A549 (cell line): ENCODE measurements around the gene CD226.

ENCODE experiments used
- ESRRA ChIP-seq: fragments of 150-350 bp; IDR thresholded peaks from 2 replicates; pipeline ENCODE4 v1.6.1; 2014; ENCODE audit warnings: mild to moderate bottlenecking, low read length, borderline replicate concordance
- POLR2A ChIP-seq: IDR thresholded peaks from 2 replicates; pipeline ENCODE4 v1.6.1; 2012; ENCODE audit warnings: mild to moderate bottlenecking, low read length
- RAD21 ChIP-seq, 2 experiments: fragments of >200 bp in 1 of 2; sonication (Bioruptor Twin) in 1 of 2; formaldehyde crosslinking in 1 of 2; IDR thresholded peaks in 1 of 2; conservative IDR thresholded peaks in 1 of 2; 2 replicates in 1 of 2; 3 replicates in 1 of 2; pipeline ENCODE4 v1.6.1; 2012 to 2018; ENCODE audit warnings: inconsistent platforms in 1 of 2
- TP53 ChIP-seq: fragments of 250-450 bp; sonication (Bioruptor Pico); IDR thresholded peaks from 2 replicates; pipeline ENCODE4 v1.5.0; 2021; ENCODE audit warnings: mild to moderate bottlenecking, moderate library complexity
- TF ChIP-seq, protein P1 (sequence below): fragments of >200 bp; sonication (Bioruptor Twin); formaldehyde crosslinking; IDR thresholded peaks from 3 replicates; pipeline ENCODE4 v1.5.1; 2016
- TF ChIP-seq, protein P2 (sequence below): fragments of 200-600 bp; sonication (generic); IDR thresholded peaks from 2 replicates; pipeline ENCODE4 v1.6.1; 2016; ENCODE audit warnings: antibody characterized with exemption, mild to moderate bottlenecking, moderate library complexity

DNA sequence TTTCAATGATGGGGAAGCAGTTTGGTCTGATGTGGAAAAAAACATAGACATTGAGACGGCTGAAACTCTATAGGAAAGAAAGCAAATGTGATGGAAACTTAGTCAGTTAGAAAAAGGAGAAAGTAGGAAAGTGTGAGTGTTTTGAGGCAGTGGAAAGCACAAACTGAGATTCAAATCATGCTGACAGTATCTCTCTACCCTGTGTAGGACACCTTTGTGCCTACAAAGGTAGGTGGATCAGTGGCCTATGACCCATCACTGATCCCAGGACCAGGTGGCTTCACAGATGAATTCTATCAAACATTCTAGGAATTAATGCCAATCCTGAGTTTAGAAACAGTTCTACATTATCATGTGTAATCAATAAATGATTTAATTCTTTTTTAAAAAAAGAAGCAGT is 57.1 kb downstream of the CD226 start:
- TF ChIP-seq POLR2A, result no peak
- TF ChIP-seq, protein P1, sequence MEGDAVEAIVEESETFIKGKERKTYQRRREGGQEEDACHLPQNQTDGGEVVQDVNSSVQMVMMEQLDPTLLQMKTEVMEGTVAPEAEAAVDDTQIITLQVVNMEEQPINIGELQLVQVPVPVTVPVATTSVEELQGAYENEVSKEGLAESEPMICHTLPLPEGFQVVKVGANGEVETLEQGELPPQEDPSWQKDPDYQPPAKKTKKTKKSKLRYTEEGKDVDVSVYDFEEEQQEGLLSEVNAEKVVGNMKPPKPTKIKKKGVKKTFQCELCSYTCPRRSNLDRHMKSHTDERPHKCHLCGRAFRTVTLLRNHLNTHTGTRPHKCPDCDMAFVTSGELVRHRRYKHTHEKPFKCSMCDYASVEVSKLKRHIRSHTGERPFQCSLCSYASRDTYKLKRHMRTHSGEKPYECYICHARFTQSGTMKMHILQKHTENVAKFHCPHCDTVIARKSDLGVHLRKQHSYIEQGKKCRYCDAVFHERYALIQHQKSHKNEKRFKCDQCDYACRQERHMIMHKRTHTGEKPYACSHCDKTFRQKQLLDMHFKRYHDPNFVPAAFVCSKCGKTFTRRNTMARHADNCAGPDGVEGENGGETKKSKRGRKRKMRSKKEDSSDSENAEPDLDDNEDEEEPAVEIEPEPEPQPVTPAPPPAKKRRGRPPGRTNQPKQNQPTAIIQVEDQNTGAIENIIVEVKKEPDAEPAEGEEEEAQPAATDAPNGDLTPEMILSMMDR, result no peak
- no peak for TF ChIP-seq TP53 (CRISPR knock-in tag)
- TF ChIP-seq ESRRA, result no peak
- no peak for TF ChIP-seq RAD21 (conservative IDR thresholded peaks at IDR 0.05 in 1 of 2, IDR thresholded peaks at IDR 0.05 in 1 of 2)
- TF ChIP-seq, protein P2, sequence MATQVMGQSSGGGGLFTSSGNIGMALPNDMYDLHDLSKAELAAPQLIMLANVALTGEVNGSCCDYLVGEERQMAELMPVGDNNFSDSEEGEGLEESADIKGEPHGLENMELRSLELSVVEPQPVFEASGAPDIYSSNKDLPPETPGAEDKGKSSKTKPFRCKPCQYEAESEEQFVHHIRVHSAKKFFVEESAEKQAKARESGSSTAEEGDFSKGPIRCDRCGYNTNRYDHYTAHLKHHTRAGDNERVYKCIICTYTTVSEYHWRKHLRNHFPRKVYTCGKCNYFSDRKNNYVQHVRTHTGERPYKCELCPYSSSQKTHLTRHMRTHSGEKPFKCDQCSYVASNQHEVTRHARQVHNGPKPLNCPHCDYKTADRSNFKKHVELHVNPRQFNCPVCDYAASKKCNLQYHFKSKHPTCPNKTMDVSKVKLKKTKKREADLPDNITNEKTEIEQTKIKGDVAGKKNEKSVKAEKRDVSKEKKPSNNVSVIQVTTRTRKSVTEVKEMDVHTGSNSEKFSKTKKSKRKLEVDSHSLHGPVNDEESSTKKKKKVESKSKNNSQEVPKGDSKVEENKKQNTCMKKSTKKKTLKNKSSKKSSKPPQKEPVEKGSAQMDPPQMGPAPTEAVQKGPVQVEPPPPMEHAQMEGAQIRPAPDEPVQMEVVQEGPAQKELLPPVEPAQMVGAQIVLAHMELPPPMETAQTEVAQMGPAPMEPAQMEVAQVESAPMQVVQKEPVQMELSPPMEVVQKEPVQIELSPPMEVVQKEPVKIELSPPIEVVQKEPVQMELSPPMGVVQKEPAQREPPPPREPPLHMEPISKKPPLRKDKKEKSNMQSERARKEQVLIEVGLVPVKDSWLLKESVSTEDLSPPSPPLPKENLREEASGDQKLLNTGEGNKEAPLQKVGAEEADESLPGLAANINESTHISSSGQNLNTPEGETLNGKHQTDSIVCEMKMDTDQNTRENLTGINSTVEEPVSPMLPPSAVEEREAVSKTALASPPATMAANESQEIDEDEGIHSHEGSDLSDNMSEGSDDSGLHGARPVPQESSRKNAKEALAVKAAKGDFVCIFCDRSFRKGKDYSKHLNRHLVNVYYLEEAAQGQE, result no peak
